H1 (cell line): Measurements from ENCODE around the gene ARPC2. TPM values are rescaled to one million over a fixed set of nuclear protein-coding genes. Genes with fewer than 3 reads are reported as not detected.

Experiments used
- CTCF ChIA-PET: fragments of 300-600 bp; sonication (Branson Sonifier 250); formaldehyde crosslinking; loops from one replicate; lab custom pipeline; 2021; ENCODE audit not compliant: partially characterized antibody; lab: Charles Lee
- POLR2A ChIA-PET: fragments of 300-600 bp; sonication (Branson Sonifier 250); formaldehyde crosslinking; loops from one replicate; lab custom pipeline; 2021; ENCODE audit warnings: inconsistent platforms; ENCODE audit not compliant: partially characterized antibody; lab: Charles Lee
- DNase-seq, 2 experiments: peaks; one replicate each; pipeline versions ENCODE4 v3.0.0 to v3.0.0-alpha.2; 2010 to 2022; ENCODE audit warnings: low spot score in 2 of 2, low read depth in 1 of 2, mixed read lengths in 1 of 2
- FAIRE-seq: peaks from 2 replicates; lab custom pipeline; 2011; peaks lifted over from hg19 to GRCh38; lab: Jason Lieb, UNC
- H2AFZ ChIP-seq: 2 replicates; pipeline ENCODE4 v1.8.1; 2012; ENCODE audit warnings: low read length, inconsistent platforms
- H2AK5ac ChIP-seq: 2 replicates; pipeline ENCODE4 v1.6.1; 2013; ENCODE audit warnings: low read depth, low read length
- H2BK120ac ChIP-seq: replicated peaks from 2 replicates; pipeline ENCODE3; 2013; ENCODE audit warnings: low read depth, low read length, inconsistent platforms
- H2BK12ac ChIP-seq: 2 replicates; pipeline ENCODE4 v1.6.1; 2013; ENCODE audit warnings: low read depth, low read length
- H2BK15ac ChIP-seq: 2 replicates; pipeline ENCODE4 v1.6.1; 2013; ENCODE audit warnings: low read length
- H2BK20ac ChIP-seq: 2 replicates; pipeline ENCODE4 v1.6.1; 2013; ENCODE audit warnings: low read length
- H2BK5ac ChIP-seq: 2 replicates; pipeline ENCODE4 v1.6.1; 2013; ENCODE audit warnings: low read depth, low read length
- H3K14ac ChIP-seq: 2 replicates; pipeline ENCODE4 v1.6.1; 2013; ENCODE audit warnings: inconsistent platforms; ENCODE audit not compliant: insufficient read length
- H3K18ac ChIP-seq: 2 replicates; pipeline ENCODE4 v1.6.1; 2013; ENCODE audit warnings: low read length; ENCODE audit errors: extremely low read depth
- H3K23ac ChIP-seq: 2 replicates; pipeline ENCODE4 v1.6.1; 2013; ENCODE audit warnings: inconsistent platforms; ENCODE audit not compliant: insufficient read length
- H3K23me2 ChIP-seq: 2 replicates; pipeline ENCODE4 v1.6.1; 2013; ENCODE audit warnings: low read depth, low read length
- H3K27ac ChIP-seq: 2 replicates; pipeline ENCODE4 v1.6.1; 2011; ENCODE audit warnings: low read depth, low read length, inconsistent platforms
- H3K27me3 ChIP-seq, 4 experiments: replicated peaks in 1 of 4; 1 replicate in 1 of 4; 2 replicates in 3 of 4; pipeline versions ENCODE4 v1.6.1 to v1.8.1; 2011 to 2013; ENCODE audit warnings: low read length in 3 of 4, mild to moderate bottlenecking in 3 of 4, inconsistent platforms in 2 of 4, mixed read lengths in 2 of 4, moderate library complexity in 1 of 4; ENCODE audit not compliant: control insufficient read depth in 3 of 4, insufficient read depth in 3 of 4; ENCODE audit errors: extremely low read depth in 1 of 4
- H3K36me3 ChIP-seq, 4 experiments: 2 replicates each; pipeline versions ENCODE4 v1.6.1 to v1.8.1; 2011 to 2013; ENCODE audit warnings: mild to moderate bottlenecking in 4 of 4, low read length in 3 of 4, moderate library complexity in 2 of 4, control low read depth in 1 of 4, inconsistent platforms in 1 of 4; ENCODE audit not compliant: insufficient read depth in 4 of 4, control insufficient read depth in 2 of 4
- H3K4ac ChIP-seq: replicated peaks from 2 replicates; pipeline ENCODE3; 2013; ENCODE audit warnings: low read length, low read depth, mixed read lengths, inconsistent platforms; ENCODE audit not compliant: insufficient read length
- H3K4me1 ChIP-seq, 4 experiments: replicated peaks in 1 of 4; 1 replicate in 1 of 4; 2 replicates in 3 of 4; pipeline versions ENCODE4 v1.6.1 to v1.8.1; 2011 to 2013; ENCODE audit warnings: low read length in 3 of 4, inconsistent platforms in 2 of 4, mixed read lengths in 1 of 4; ENCODE audit not compliant: insufficient read depth in 4 of 4, control insufficient read depth in 3 of 4
- H3K4me2 ChIP-seq, 2 experiments: 2 replicates each; pipeline versions ENCODE4 v1.6.1 to v1.8.1; 2011 to 2013; ENCODE audit warnings: low read depth in 2 of 2, low read length in 2 of 2, control low read depth in 1 of 2, inconsistent platforms in 1 of 2, mild to moderate bottlenecking in 1 of 2; ENCODE audit not compliant: insufficient read depth in 1 of 2
- H3K4me3 ChIP-seq, 4 experiments: fragments of 200-600, 300-600 bp in 1 of 4; sonication (generic), shearing (Covaris generic), sonication (Bioruptor Twin) in 1 of 4; 2 replicates each; pipeline versions ENCODE4 v1.5.1 to v1.8.1; 2011 to 2016; ENCODE audit warnings: low read length in 4 of 4, low read depth in 3 of 4, control low read depth in 2 of 4, inconsistent platforms in 2 of 4, mild to moderate bottlenecking in 2 of 4, mixed read lengths in 1 of 4, moderate library complexity in 1 of 4; ENCODE audit not compliant: insufficient read depth in 2 of 4; ENCODE audit errors: extremely low read depth in 1 of 4
- H3K56ac ChIP-seq: replicated peaks from 2 replicates; pipeline ENCODE3; 2013; ENCODE audit warnings: low read depth, mild to moderate bottlenecking, mixed read lengths, low read length, inconsistent platforms; ENCODE audit not compliant: insufficient read length
- H3K79me1 ChIP-seq: 2 replicates; pipeline ENCODE4 v1.6.1; 2013; ENCODE audit warnings: low read depth, low read length, control low read depth
- H3K79me2 ChIP-seq, 2 experiments: 2 replicates each; pipeline versions ENCODE4 v1.6.1 to v1.8.1; 2012 to 2013; ENCODE audit warnings: low read length in 2 of 2, mild to moderate bottlenecking in 2 of 2, inconsistent platforms in 1 of 2; ENCODE audit not compliant: insufficient read depth in 2 of 2, control insufficient read depth in 1 of 2
- H3K9ac ChIP-seq, 4 experiments: replicated peaks in 1 of 4; 1 replicate in 1 of 4; 2 replicates in 3 of 4; pipeline versions ENCODE4 v1.6.1 to v1.8.1; 2011 to 2013; ENCODE audit warnings: low read depth in 3 of 4, low read length in 3 of 4, control low read depth in 2 of 4, mild to moderate bottlenecking in 2 of 4, moderate library complexity in 2 of 4, inconsistent platforms in 1 of 4; ENCODE audit errors: extremely low read depth in 1 of 4
- H3K9me3 ChIP-seq, 2 experiments: 2 replicates each; pipeline versions ENCODE4 v1.6.1 to v1.8.1; 2012 to 2013; ENCODE audit warnings: mild to moderate bottlenecking in 2 of 2, moderate library complexity in 2 of 2, control low read depth in 1 of 2, inconsistent platforms in 1 of 2, low read depth in 1 of 2, low read length in 1 of 2, mixed read lengths in 1 of 2; ENCODE audit not compliant: insufficient read depth in 2 of 2
- H4K20me1 ChIP-seq, 2 experiments: replicated peaks in 1 of 2; 2 replicates each; pipeline versions ENCODE3 to v1.8.1; 2011 to 2013; ENCODE audit warnings: inconsistent platforms in 2 of 2, low read length in 2 of 2, mild to moderate bottlenecking in 1 of 2; ENCODE audit not compliant: insufficient read depth in 2 of 2, control insufficient read depth in 1 of 2
- H4K5ac ChIP-seq: 2 replicates; pipeline ENCODE4 v1.6.1; 2013; ENCODE audit warnings: low read length, low read depth, mixed read lengths, inconsistent platforms; ENCODE audit not compliant: insufficient read length
- H4K8ac ChIP-seq: 2 replicates; pipeline ENCODE4 v1.8.0; 2013; ENCODE audit warnings: mild to moderate bottlenecking, moderate library complexity, low read length, inconsistent platforms; ENCODE audit not compliant: insufficient read depth; ENCODE audit errors: extremely low read depth
- H4K91ac ChIP-seq: replicated peaks from 2 replicates; pipeline ENCODE3; 2013; ENCODE audit warnings: low read length, mixed read lengths, inconsistent platforms; ENCODE audit not compliant: insufficient read length
- GABPA ChIP-seq: IDR thresholded peaks from 2 replicates; pipeline ENCODE4 v1.6.1; 2011; ENCODE audit warnings: mild to moderate bottlenecking, low read length, moderate library complexity, borderline replicate concordance; ENCODE audit not compliant: insufficient read depth
- SUZ12 ChIP-seq: fragments of 200-600 bp; sonication (generic); IDR thresholded peaks from 2 replicates; pipeline ENCODE4 v1.6.1; 2012; ENCODE audit warnings: mild to moderate bottlenecking, inconsistent platforms, low read length, moderate library complexity, mixed read lengths
- WGBS, 2 experiments: shearing (Covaris generic) in 1 of 2; methylation state at CpG; one replicate each; pipeline versions ENCODE4 v1.1.6 to v1.1.7; 2013 to 2015; ENCODE audit warnings: low lambda C conversion rate in 2 of 2, mixed read lengths in 2 of 2, inconsistent platforms in 1 of 2, low coverage in 1 of 2, missing lambda C conversion rate in 1 of 2; ENCODE audit not compliant: insufficient replicate concordance in 2 of 2, insufficient coverage in 1 of 2, insufficient read length in 1 of 2; ENCODE audit errors: extremely low coverage in 1 of 2, missing lambda C conversion rate in 1 of 2; 5-methylcytosine and 5-hydroxymethylcytosine counted together
- polyA plus RNA-seq, 7 experiments: library from polyadenylated mRNA; depleted of rRNA in 3 of 7; stranded (reverse) in 5 of 7; unstranded in 2 of 7; fragments of >200 nt in 5 of 7; fragments of 200-250 nt in 2 of 7; gene quantifications; 1 replicate in 5 of 7; 2 replicates in 1 of 7; 4 replicates in 1 of 7; pipeline versions ENCODE4 v1.2.1 to v1.2.3, GENCODE V29; 2011 to 2013; ENCODE audit warnings: missing spikeins in 2 of 7, mixed read lengths in 2 of 7
- total RNA-seq: library from RNA; stranded (reverse); fragmentation: NEBNext Ultra II Directional; extraction: Animal tissue kit (Norgen Biotek cat#: 25700); gene quantifications from 2 replicates; pipeline ENCODE4 v1.2.1, GENCODE V29; 2021
- TF ChIP-seq, protein P1 (sequence below): IDR thresholded peaks from 2 replicates; pipeline ENCODE4 v1.6.1; 2012; ENCODE audit warnings: low read length, inconsistent platforms

The ARPC2 gene
- total and polyA plus RNA-seq, 2 of the 8 experiments (the other 6 are each of a cell fraction or from before 2014, with no cell fraction given), result 174 to 195 TPM

DNA sequence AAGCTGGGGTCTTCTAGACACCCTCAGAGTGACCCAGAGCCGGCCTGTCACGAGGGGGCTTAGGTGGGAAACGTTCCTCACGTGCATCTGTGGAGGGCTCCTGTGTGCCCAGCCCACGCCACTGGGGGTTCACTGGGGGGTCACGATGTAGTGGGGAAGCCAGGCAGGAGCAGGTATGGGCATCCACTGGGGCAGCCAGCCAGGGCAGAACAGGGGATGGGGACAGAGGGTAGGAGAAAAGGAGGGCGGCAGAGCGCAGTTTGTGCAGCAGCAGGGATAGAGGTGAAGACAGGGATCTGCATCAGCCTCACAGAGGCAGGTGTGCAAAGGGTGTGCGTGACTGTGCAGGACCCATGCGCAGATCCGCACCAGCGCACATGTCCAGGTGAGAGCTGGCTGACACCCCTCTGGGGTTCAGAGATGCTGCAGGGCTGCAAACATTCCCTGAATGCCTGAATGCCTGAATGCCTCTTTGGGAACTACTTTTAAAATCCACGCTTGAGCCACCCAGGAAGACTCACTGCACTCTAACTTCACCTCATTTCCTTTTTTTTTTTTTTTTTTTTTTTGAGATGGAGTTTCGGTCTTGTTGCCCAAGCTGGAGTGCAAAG is 63.4 kb downstream of the ARPC2 start:
- Histone ChIP-seq H2BK5ac (no peak overlapping the region), H2BK120ac (no peak overlapping the region), H4K8ac (no peak overlapping the region), H3K18ac (no peak overlapping the region), H4K20me1 (peaks cover 0 to 19% of the 10 kb centered on the region in 2 experiments), H3K56ac (no peak overlapping the region), H3K4me1 (peaks cover 0 to 3% (median 0%) of the 10 kb centered on the region in 4 experiments; a peak in 2 of 7 replicates), H4K91ac (no peak overlapping the region), H3K14ac (no peak overlapping the region), H3K27me3 (no peaks in the 10 kb centered on the region), H2AK5ac (no peak overlapping the region), H3K79me2 (no peaks in the 10 kb centered on the region), H3K23ac (no peak overlapping the region), H3K4me3 (no peak overlapping the region), H2AFZ (no peak overlapping the region), H3K36me3 (peaks cover 0 to 22% (median 2%) of the 10 kb centered on the region in 4 experiments; a peak in 4 of 8 replicates), H3K79me1 (no peaks in the 10 kb centered on the region), H2BK15ac (no peak overlapping the region), H3K23me2 (no peaks in the 10 kb centered on the region), H4K5ac (no peak overlapping the region), H3K4ac (no peak overlapping the region), H3K9ac (no peak overlapping the region), H2BK20ac (no peak overlapping the region), H3K4me2 (no peak overlapping the region), H3K9me3 (no peaks in the 10 kb centered on the region), H3K27ac (no peak overlapping the region), H2BK12ac (no peak overlapping the region)
- TF ChIP-seq SUZ12 (no peak), GABPA (no peak)
- TF ChIP-seq, protein P1, sequence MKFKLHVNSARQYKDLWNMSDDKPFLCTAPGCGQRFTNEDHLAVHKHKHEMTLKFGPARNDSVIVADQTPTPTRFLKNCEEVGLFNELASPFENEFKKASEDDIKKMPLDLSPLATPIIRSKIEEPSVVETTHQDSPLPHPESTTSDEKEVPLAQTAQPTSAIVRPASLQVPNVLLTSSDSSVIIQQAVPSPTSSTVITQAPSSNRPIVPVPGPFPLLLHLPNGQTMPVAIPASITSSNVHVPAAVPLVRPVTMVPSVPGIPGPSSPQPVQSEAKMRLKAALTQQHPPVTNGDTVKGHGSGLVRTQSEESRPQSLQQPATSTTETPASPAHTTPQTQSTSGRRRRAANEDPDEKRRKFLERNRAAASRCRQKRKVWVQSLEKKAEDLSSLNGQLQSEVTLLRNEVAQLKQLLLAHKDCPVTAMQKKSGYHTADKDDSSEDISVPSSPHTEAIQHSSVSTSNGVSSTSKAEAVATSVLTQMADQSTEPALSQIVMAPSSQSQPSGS, result no peak
- POLR2A ChIA-PET, result no interaction called here
- WGBS, 2 experiments, result 92% methylated on average over 13 of the region's 14 CpGs; no CpG with 5 or more reads in 1 of the 2 experiments
- DNase-seq (no peak), FAIRE-seq (no peak)
- CTCF ChIA-PET, result interaction anchor here (0.6 to 9.2 kb wide), 6 partner anchors 7 to 89 kb away, joined by 3 to 131 read pairs (median 4); partner anchors contain the start of genes AAMP and PNKD
